Fibroblast of gingiva (primary cell): ENCODE measurements around the gene TBC1D30.
"Not testable (repeated sequence)": the region's sequence is repeated elsewhere in the genome, so short reads cannot be mapped to it uniquely, and the experiment has no call there.

Experiments used
- DNase-seq: peaks from one replicate; pipeline ENCODE4 v3.0.0-alpha.2; 2011; ENCODE audit warnings: low read depth

The TBC1D30 gene

GRCh38 chr12:64806593-64807460 is 17.6 kb upstream of the TBC1D30 start:
- DNase-seq = peak; percentile 39

- no peak for DNase-seq
Observed at GRCh38 chr12:64808110-64808509, 16.3 kb upstream of the TBC1D30 start.

- no peak for DNase-seq
Observed at GRCh38 chr12:64810831-64811230, 13.6 kb upstream of the TBC1D30 start.

- no peak for DNase-seq
Observed at GRCh38 chr12:64813723-64814122, 10.7 kb upstream of the TBC1D30 start.

- no peak for DNase-seq
Observed at GRCh38 chr12:64814432-64814831, 10.0 kb upstream of the TBC1D30 start.

- no peak for DNase-seq
Observed at GRCh38 chr12:64819816-64820402, 4.5 kb upstream of the TBC1D30 start.

- DNase-seq = no peak
Observed at GRCh38 chr12:64820593-64820992, 3.9 kb upstream of the TBC1D30 start.

GRCh38 chr12:64821116-64821630 is 3.3 kb upstream of the TBC1D30 start:
- no peak for DNase-seq

- DNase-seq = no peak
Observed at GRCh38 chr12:64824130-64824499, 332 bp upstream of the TBC1D30 start.

GRCh38 chr12:64825143-64826021 is 935 bp downstream of the TBC1D30 start:
- no peak for DNase-seq

GRCh38 chr12:64826234-64826633 is 1.8 kb downstream of the TBC1D30 start:
- DNase-seq = peak; percentile 12

GRCh38 chr12:64828713-64829112 is 4.3 kb downstream of the TBC1D30 start:
- no peak for DNase-seq

GRCh38 chr12:64833928-64834327 is 9.5 kb downstream of the TBC1D30 start:
- DNase-seq = no peak

- DNase-seq = no peak
Observed at GRCh38 chr12:64835901-64836300, 11.5 kb downstream of the TBC1D30 start.

GRCh38 chr12:64836856-64837255 is 12.4 kb downstream of the TBC1D30 start:
- no peak for DNase-seq

- DNase-seq = no peak
Observed at GRCh38 chr12:64837427-64837826, 13.0 kb downstream of the TBC1D30 start.

- DNase-seq = no peak
Observed at GRCh38 chr12:64840119-64840518, 15.7 kb downstream of the TBC1D30 start.

GRCh38 chr12:64840949-64841717 is 16.7 kb downstream of the TBC1D30 start:
- no peak for DNase-seq

- DNase-seq = not testable (repeated sequence)
Observed at GRCh38 chr12:64848409-64848808, 24.0 kb downstream of the TBC1D30 start.

- DNase-seq = no peak
Observed at GRCh38 chr12:64858882-64859605, 34.6 kb downstream of the TBC1D30 start.

- no peak for DNase-seq
Observed at GRCh38 chr12:64860446-64860998, 36.1 kb downstream of the TBC1D30 start.
